HEK293 (cell line): ENCODE data around the gene GABRB2.

Experiments
- CTCF ChIP-seq: fragments of 450-650 bp; formaldehyde crosslinking; IDR thresholded peaks from 2 replicates; pipeline ENCODE4 v1.5.1; 2016; ENCODE audit warnings: missing biosample characterization, missing genetic modification characterization
- HOXA7 ChIP-seq: sonication (generic); formaldehyde crosslinking; IDR thresholded peaks from 2 replicates; pipeline ENCODE4 v1.8.1; 2022; ENCODE audit warnings: missing genetic modification reagents, borderline replicate concordance
- PRDM6 ChIP-seq: fragments of 450-650 bp; formaldehyde crosslinking; IDR thresholded peaks from 2 replicates; pipeline ENCODE4 v1.5.1; 2017; ENCODE audit warnings: missing biosample characterization, missing genetic modification characterization
- REST ChIP-seq: fragments of 450-650 bp; formaldehyde crosslinking; IDR thresholded peaks from 2 replicates; pipeline ENCODE4 v1.5.1; 2016; ENCODE audit warnings: missing biosample characterization, missing genetic modification characterization
- YY1 ChIP-seq: fragments of 450-650 bp; formaldehyde crosslinking; IDR thresholded peaks from 2 replicates; pipeline ENCODE4 v1.5.1; 2018; ENCODE audit warnings: missing biosample characterization, missing genetic modification characterization
- ZBTB26 ChIP-seq: fragments of 450-650 bp; formaldehyde crosslinking; optimal IDR thresholded peaks from 2 replicates; pipeline ENCODE3; 2016; ENCODE audit warnings: missing biosample characterization, mild to moderate bottlenecking, missing genetic modification characterization
- ZBTB8A ChIP-seq: fragments of 450-650 bp; formaldehyde crosslinking; IDR thresholded peaks from 2 replicates; pipeline ENCODE4 v1.5.1; 2016; ENCODE audit warnings: missing biosample characterization, missing genetic modification characterization
- ZNF140 ChIP-seq: fragments of 450-650 bp; formaldehyde crosslinking; IDR thresholded peaks from 2 replicates; pipeline ENCODE4 v1.5.1; 2016; ENCODE audit warnings: missing biosample characterization, missing genetic modification characterization
- ZNF157 ChIP-seq: fragments of 450-650 bp; formaldehyde crosslinking; IDR thresholded peaks from 2 replicates; pipeline ENCODE4 v1.5.1; 2016; ENCODE audit warnings: missing biosample characterization, missing genetic modification characterization
- ZNF239 ChIP-seq: fragments of 450-650 bp; formaldehyde crosslinking; IDR thresholded peaks from 2 replicates; pipeline ENCODE4 v1.5.1; 2016; ENCODE audit warnings: missing biosample characterization, missing genetic modification characterization
- ZNF585B ChIP-seq: fragments of 450-650 bp; formaldehyde crosslinking; IDR thresholded peaks from 2 replicates; pipeline ENCODE4 v1.5.1; 2016; ENCODE audit warnings: missing biosample characterization, missing genetic modification characterization
- ZNF776 ChIP-seq: fragments of 450-650 bp; formaldehyde crosslinking; IDR thresholded peaks from 2 replicates; pipeline ENCODE4 v1.5.0; 2017; ENCODE audit warnings: missing biosample characterization, missing genetic modification characterization, borderline replicate concordance

- TF ChIP-seq ZNF157 (tag by site-specific recombination) (no peak), ZNF776 (no peak), HOXA7 (CRISPR knock-in tag) (no peak), ZNF239 (no peak), CTCF (tag by site-specific recombination) (no peak), ZBTB8A (tag by site-specific recombination) (no peak), ZBTB26 (tag by site-specific recombination) (no peak), PRDM6 (no peak), REST (tag by site-specific recombination) (no peak), YY1 (tag by site-specific recombination) (no peak), ZNF585B (tag by site-specific recombination) (no peak), ZNF140 (tag by site-specific recombination) (no peak)
These were observed 15.9 kb upstream of the GABRB2 start for GRCh38 chr5:161562446-161562845.
